Mesothelial cell of epicardium (in vitro differentiated cells): Measurements from ENCODE around the gene WNT7B. TPM values are rescaled to one million over a fixed set of nuclear protein-coding genes. Genes with fewer than 3 reads are reported as not detected.

Experiments
- DNase-seq, 2 experiments: peaks; one replicate each; pipeline ENCODE4 v3.0.0; 2021; ENCODE audit warnings: low spot score in 2 of 2; ENCODE audit not compliant: unreplicated experiment in 2 of 2
- H3K27ac Mint-ChIP-seq: 2 replicates; pipeline ENCODE4 v1.8.0; 2021; ENCODE audit warnings: mixed read lengths
- H3K27me3 Mint-ChIP-seq: 2 replicates; pipeline ENCODE4 v1.8.0; 2021; ENCODE audit warnings: low read depth, mixed read lengths
- H3K36me3 Mint-ChIP-seq: 2 replicates; pipeline ENCODE4 v1.8.0; 2021; ENCODE audit warnings: mixed read lengths
- H3K4me1 Mint-ChIP-seq: 2 replicates; pipeline ENCODE4 v1.8.0; 2021; ENCODE audit warnings: mixed read lengths
- H3K4me3 Mint-ChIP-seq: 2 replicates; pipeline ENCODE4 v1.8.0; 2021; ENCODE audit warnings: mild to moderate bottlenecking, moderate library complexity, mixed read lengths
- H3K9me3 Mint-ChIP-seq: 2 replicates; pipeline ENCODE4 v1.8.0; 2021; ENCODE audit warnings: mixed read lengths
- CTCF ChIP-seq: fragments of 200-600 bp; sonication (generic); IDR thresholded peaks from one replicate; pipeline ENCODE4 v1.5.0; 2021; ENCODE audit warnings: antibody characterized with exemption; ENCODE audit not compliant: unreplicated experiment
- total RNA-seq: library from RNA; stranded (reverse); gene quantifications from 3 replicates; pipeline ENCODE4 v1.2.1, GENCODE V29; 2021

The WNT7B gene
- total RNA-seq, 1 donor from 2014 or later, result 12.0 TPM

GRCh38 chr22:45871721-45872120, 105.2 kb downstream of the WNT7B start:
- peaks cover 40% of the 10 kb centered on the region for H3K27me3 Mint-ChIP-seq
- H3K27ac Mint-ChIP-seq, result no peak overlapping the region
- peaks cover 7% of the 10 kb centered on the region for H3K36me3 Mint-ChIP-seq
- no peak for TF ChIP-seq CTCF
- peaks cover 17% of the 10 kb centered on the region for H3K9me3 Mint-ChIP-seq
- peaks cover 12% of the 10 kb centered on the region for H3K4me1 Mint-ChIP-seq
- H3K4me3 Mint-ChIP-seq, result no peak overlapping the region
- no peak for DNase-seq

Other genes with a start within 250 kb of the WNT7B start
- 12.0 to 15.1 TPM (median 13.0 TPM) in 3 replicates for gene PPARA, start 173.4 kb upstream of the WNT7B start, total RNA-seq